Kidney epithelial cell (primary cell): ENCODE results near the gene SEMA3C. TPM values are rescaled to one million over a fixed set of nuclear protein-coding genes. Genes with fewer than 3 reads are reported as not detected.

Experiments
- DNase-seq: peaks from one replicate; pipeline ENCODE4 v3.0.0-alpha.2; 2010; ENCODE audit warnings: low read depth
- H3K27me3 ChIP-seq: 2 replicates; pipeline ENCODE4 v1.6.0; 2011; ENCODE audit warnings: low read length; ENCODE audit not compliant: control insufficient read depth, insufficient read depth
- H3K36me3 ChIP-seq: 2 replicates; pipeline ENCODE4 v1.5.1; 2011; ENCODE audit warnings: low read length; ENCODE audit not compliant: control insufficient read depth, insufficient read depth
- H3K4me3 ChIP-seq: 2 replicates; pipeline ENCODE4 v1.5.1; 2011; ENCODE audit warnings: low read depth, mild to moderate bottlenecking, control low read depth, low read length
- CTCF ChIP-seq: IDR thresholded peaks from 2 replicates; pipeline ENCODE4 v1.5.1; 2011; ENCODE audit warnings: mild to moderate bottlenecking, moderate library complexity, low read length, control low read depth, inconsistent platforms; ENCODE audit not compliant: insufficient read depth, poor library complexity, severe bottlenecking
- total RNA-seq: library from RNA; depleted of rRNA; stranded (reverse); fragments of >200 nt; gene quantifications from 2 replicates; pipeline ENCODE4 v1.2.3, GENCODE V29; 2015

Gene SEMA3C
- total RNA-seq, 1 donor from 2014 or later = 113 TPM

GRCh38 chr7:80957226-80957777 lies 38.5 kb upstream of the SEMA3C start:
- DNase-seq = no peak
- no peak for TF ChIP-seq CTCF
- no peaks in the 10 kb centered on the region for H3K36me3 ChIP-seq
- no peak overlapping the region for H3K4me3 ChIP-seq
- no peaks in the 10 kb centered on the region for H3K27me3 ChIP-seq

GRCh38 chr7:80954191-80954590 lies 35.3 kb upstream of the SEMA3C start:
- Histone ChIP-seq H3K27me3 (no peaks in the 10 kb centered on the region), H3K4me3 (no peak overlapping the region), H3K36me3 (no peaks in the 10 kb centered on the region)
- no peak for TF ChIP-seq CTCF
- DNase-seq = no peak

GRCh38 chr7:80950550-80950967 lies 31.7 kb upstream of the SEMA3C start:
- Histone ChIP-seq H3K4me3 (no peak overlapping the region), H3K36me3 (no peaks in the 10 kb centered on the region), H3K27me3 (no peaks in the 10 kb centered on the region)
- TF ChIP-seq CTCF = no peak
- no peak for DNase-seq

GRCh38 chr7:80949449-80949848 lies 30.6 kb upstream of the SEMA3C start:
- no peak for TF ChIP-seq CTCF
- no peak overlapping the region for H3K4me3 ChIP-seq
- DNase-seq = no peak
- H3K36me3 ChIP-seq = no peaks in the 10 kb centered on the region
- H3K27me3 ChIP-seq = no peaks in the 10 kb centered on the region

GRCh38 chr7:80946858-80947257 lies 28.0 kb upstream of the SEMA3C start:
- H3K4me3 ChIP-seq = no peak overlapping the region
- H3K36me3 ChIP-seq = no peaks in the 10 kb centered on the region
- TF ChIP-seq CTCF = no peak
- H3K27me3 ChIP-seq = no peaks in the 10 kb centered on the region
- no peak for DNase-seq

- no peaks in the 10 kb centered on the region for H3K36me3 ChIP-seq
- DNase-seq = no peak
- H3K4me3 ChIP-seq = no peak overlapping the region
- H3K27me3 ChIP-seq = no peaks in the 10 kb centered on the region
- no peak for TF ChIP-seq CTCF
Observed at GRCh38 chr7:80945976-80946375, 27.1 kb upstream of the SEMA3C start.
